Stimulated activated CD4-positive, alpha-beta T cell treated with anti-CD3 and anti-CD28 coated beads, Interleukin-15, amount 100 ng/mL, for 1 hour (primary cell): ENCODE measurements around the gene INO80E.

Source experiments
- DNase-seq, 2 donors: peaks; one replicate each; pipeline ENCODE4 v3.0.0-alpha.2; 2020; ENCODE audit warnings: low read depth in 1 of 2, low spot score in 1 of 2

The INO80E gene

GRCh38 chr16:29992344-29992967 lies 3.6 kb upstream of the INO80E start:
- no peak for DNase-seq

- DNase-seq, result no peak
Measured at GRCh38 chr16:29993191-29993902, 2.7 kb upstream of the INO80E start.

DNA sequence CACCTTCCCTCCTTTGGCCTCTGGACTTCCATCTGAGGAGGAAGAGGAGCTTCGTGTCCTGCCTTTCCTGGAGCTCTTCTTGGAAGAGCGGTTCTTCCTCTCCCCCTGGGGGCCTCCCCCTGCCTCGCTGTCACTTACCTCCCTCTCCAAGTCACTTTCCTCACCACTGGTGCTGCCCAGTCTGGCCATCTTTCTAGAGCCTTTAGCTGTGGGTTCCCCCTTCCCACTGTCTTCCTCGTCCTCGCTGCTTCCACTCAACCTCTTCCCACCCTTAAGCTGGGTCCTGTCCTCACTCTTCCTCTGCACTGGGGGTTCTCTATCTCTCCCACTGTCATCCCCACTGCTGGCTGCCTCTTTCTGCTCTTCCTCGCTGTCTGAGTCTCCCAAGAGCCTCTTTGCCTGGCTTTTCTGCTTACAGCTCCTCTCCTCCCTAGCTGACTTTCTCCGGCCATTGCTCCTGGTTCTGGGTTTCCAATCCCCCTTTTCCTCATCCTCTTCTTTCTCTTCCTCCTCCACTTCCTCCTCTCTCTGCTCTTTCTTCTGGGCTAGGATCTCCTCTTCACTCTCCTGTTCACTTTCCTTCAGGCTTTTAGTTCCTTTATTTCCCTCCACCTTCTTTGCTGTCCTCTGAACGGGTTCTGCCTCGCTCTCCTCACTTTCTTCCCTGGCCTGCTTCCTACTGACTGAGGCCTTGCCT lies 2.0 kb upstream of the INO80E start:
- no peak for DNase-seq

- DNase-seq, result peak in 1 of 2 donors; percentile 58
Measured at GRCh38 chr16:29994600-29995323, 1.3 kb upstream of the INO80E start.

GRCh38 chr16:29995324-29995910 lies 624 bp upstream of the INO80E start, which contains the start of gene HIRIP3:
TSS of gene HIRIP3 (minus strand) at chr16:29995617. CDS start at chr16:29995605, 12 bp downstream.
- DNase-seq, result peak; percentile 71 to 74

GRCh38 chr16:29996766-29997250 lies 767 bp downstream of the INO80E start:
- no peak for DNase-seq

DNA sequence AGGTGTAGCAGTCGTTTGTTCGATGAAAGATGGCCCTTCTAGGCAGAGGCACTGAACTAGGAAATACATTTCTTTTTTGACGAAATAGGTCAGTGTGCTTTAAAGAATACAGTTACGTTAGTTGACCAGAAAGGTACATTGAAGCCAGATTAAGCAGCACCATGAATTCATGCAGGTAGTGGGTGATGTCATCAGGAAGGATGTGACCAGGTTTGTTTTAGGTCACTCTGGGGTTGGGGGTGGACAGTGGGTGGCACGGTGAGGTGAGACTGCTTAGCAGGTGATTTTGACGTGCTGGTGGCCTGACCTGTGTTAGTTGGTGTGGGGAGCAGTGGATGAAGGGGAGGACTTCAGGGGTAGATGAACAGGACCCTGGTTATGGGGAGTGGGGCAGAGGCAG lies 3.6 kb downstream of the INO80E start:
- DNase-seq, result no peak

- DNase-seq, result no peak
Measured at GRCh38 chr16:30000735-30001631, 4.9 kb downstream of the INO80E start.

GRCh38 chr16:30002614-30003346 lies 6.7 kb downstream of the INO80E start:
- DNase-seq, result no peak

DNA sequence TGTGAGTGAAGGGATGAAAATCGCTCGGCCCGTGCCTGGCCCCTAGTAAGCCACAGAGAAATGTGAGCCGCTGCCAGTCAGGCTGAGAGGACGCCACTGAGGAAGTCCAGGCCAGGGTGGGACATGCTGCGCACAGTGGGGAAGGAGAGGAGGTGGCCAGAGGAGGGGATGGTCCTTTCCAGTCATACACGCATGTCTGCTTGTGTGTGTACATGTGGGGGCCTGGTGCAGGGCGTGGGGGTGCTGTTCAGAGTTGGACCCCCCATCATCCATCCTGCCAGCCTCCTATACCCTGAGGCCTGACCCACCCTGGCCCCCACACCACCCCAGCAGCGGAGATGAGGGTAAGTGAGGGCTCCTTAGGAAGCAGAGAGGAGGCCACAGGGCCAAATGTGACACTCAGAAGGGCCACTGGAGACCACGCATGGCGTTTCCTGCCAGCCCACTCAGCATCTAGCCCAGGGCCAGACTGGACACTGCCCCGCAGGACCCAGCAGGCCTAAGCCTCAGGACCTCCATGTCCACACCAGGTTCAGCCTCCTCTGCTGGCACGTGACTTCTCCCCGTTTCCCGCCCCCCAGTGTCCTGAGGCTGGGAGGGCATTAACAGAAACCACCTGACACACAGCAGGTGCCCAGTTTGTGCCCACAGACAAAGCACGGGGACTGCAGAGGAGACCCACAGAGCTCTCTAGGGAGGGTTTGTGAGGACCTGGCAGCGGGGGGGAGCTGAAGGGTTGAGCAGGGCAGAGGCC lies 7.8 kb downstream of the INO80E start:
- DNase-seq, result no peak

GRCh38 chr16:30004424-30004776 lies 8.4 kb downstream of the INO80E start:
- no peak for DNase-seq

GRCh38 chr16:30004811-30005242 lies 8.8 kb downstream of the INO80E start:
- no peak for DNase-seq

- DNase-seq, result peak in 1 of 2 donors; percentile 24
Measured at GRCh38 chr16:30005341-30006094, 9.5 kb downstream of the INO80E start.

DNA sequence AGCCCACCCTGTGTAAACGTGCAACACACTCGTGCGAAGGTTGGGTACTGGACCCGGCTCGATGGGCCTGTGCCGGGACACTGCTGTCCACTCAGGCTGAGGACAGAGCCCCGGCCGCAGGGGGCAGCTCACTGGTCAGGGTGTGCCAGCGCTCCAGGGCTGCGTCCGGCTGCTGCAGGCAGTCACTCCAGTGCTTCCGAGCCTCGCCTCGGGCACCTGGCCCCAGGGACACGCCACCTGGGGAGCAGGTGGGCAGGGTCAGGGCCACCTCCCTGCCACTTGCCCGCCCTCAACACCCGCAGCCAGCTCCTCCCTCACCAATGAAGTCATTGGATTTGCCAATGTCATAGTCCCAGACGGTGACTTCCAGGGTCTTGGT lies 10.0 kb downstream of the INO80E start:
- no peak for DNase-seq

DNA sequence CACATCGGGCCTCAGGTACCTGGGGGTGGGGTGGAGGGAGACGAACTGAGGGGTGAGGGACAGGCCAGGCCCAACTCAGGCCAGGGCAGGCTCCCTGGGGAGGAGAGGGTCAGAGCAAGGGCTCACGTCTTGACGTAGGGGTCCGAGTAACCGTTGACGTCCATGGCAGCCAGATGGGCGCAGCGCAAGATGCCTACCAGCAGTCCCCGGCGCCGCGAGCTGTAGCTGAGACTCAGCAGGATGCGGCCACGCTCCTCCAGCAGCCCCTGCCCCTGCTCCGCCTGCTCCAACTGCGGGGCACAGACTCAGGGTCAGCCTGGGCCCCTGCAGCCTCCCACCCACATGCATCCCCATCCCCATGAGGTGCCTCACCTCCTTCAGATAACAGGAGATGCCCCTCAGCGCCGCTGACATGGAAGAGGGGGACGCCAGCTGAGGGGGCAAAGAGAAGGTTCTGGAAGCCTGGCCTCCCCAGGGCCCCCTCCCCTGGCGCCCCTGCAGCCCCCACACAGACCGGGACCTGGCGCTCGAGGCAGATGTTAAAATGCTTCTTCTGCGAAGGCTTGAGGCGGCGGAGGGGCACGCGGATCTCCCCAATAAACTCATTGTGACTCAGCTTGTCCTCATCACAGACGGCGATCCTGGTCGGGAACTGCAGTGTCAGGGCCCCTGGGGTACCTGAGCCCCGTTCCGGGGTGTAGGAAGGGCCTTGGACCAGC lies 10.8 kb downstream of the INO80E start:
- DNase-seq, result no peak

- DNase-seq, result no peak
Measured at GRCh38 chr16:30007378-30007895, 11.4 kb downstream of the INO80E start.
